Right lobe of liver (tissue), 4 donors: ENCODE data around the gene CAVIN2.

Source experiments
- CTCF ChIP-seq, 4 donors: fragments of 200-600 bp in 3 of 4; fragments of 450-650 bp in 1 of 4; IDR thresholded peaks; one replicate each; pipeline versions ENCODE4 v1.5.1 to v1.8.0; 2016 to 2022; ENCODE audit warnings: antibody characterized with exemption in 4 of 4, mild to moderate bottlenecking in 2 of 4
- POLR2A ChIP-seq: fragments of 450-650 bp; IDR thresholded peaks from one replicate; pipeline ENCODE4 v1.6.1; 2017; ENCODE audit warnings: antibody characterized with exemption, mild to moderate bottlenecking
- donor health status: DM: no; HTN: no; CAD: no.
- donor health status: DM: no; HTN: no; CAD: no.
- donor health status: DM: no; HTN: yes; CAD: no.

GRCh38 chr2:191799526-191799925, 47.4 kb downstream of the CAVIN2 start:
- no peak for TF ChIP-seq POLR2A
- TF ChIP-seq CTCF (IDR thresholded peaks at IDR 0.05), result no peak
